Placental pericyte (primary cell): ENCODE results near the gene XKR7. TPM values are rescaled to one million over a fixed set of nuclear protein-coding genes. Genes with fewer than 3 reads are reported as not detected.

Experiments
- small RNA-seq: library from RNA; depleted of rRNA; stranded (forward); fragments of <200 nt; gene quantifications from one replicate; pipeline ENCODE3, GENCODE V24; 2012; ENCODE audit warnings: low replicate concordance
- total RNA-seq: library from RNA; depleted of rRNA; stranded (reverse); fragments of >200 nt; gene quantifications from 2 replicates; pipeline ENCODE4 v1.2.3, GENCODE V29; 2012

The XKR7 gene, protein sequence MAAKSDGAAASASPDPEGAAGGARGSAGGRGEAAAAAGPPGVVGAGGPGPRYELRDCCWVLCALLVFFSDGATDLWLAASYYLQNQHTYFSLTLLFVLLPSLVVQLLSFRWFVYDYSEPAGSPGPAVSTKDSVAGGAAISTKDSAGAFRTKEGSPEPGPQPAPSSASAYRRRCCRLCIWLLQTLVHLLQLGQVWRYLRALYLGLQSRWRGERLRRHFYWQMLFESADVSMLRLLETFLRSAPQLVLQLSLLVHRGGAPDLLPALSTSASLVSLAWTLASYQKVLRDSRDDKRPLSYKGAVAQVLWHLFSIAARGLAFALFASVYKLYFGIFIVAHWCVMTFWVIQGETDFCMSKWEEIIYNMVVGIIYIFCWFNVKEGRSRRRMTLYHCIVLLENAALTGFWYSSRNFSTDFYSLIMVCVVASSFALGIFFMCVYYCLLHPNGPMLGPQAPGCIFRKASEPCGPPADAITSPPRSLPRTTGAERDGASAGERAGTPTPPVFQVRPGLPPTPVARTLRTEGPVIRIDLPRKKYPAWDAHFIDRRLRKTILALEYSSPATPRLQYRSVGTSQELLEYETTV
- total RNA-seq: not detected in 2 replicates

DNA sequence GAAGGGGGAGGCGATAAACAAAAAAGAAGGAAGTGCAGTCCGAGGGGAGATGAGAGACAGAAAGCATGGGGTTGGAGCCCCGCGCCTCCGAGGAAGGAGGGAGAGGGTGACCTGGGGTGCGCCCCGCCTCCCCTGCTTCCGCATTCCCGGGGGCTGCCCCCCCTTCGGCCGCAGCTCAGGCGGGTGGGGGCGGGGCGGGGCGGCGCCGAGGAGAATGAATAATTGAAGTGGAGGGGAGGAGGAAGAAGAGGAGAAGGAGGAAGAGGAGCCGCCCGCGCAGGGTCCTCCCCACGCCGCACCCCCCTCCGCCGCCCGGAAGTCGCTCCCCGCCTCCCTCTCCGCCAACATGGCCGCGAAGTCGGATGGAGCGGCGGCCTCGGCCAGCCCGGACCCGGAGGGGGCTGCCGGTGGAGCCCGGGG is at the start of gene XKR7:
Gene XKR7 (plus strand): TSS at position 322 of the 420 bp plus-strand sequence. CDS start 25 bp downstream, at position 347.

DNA sequence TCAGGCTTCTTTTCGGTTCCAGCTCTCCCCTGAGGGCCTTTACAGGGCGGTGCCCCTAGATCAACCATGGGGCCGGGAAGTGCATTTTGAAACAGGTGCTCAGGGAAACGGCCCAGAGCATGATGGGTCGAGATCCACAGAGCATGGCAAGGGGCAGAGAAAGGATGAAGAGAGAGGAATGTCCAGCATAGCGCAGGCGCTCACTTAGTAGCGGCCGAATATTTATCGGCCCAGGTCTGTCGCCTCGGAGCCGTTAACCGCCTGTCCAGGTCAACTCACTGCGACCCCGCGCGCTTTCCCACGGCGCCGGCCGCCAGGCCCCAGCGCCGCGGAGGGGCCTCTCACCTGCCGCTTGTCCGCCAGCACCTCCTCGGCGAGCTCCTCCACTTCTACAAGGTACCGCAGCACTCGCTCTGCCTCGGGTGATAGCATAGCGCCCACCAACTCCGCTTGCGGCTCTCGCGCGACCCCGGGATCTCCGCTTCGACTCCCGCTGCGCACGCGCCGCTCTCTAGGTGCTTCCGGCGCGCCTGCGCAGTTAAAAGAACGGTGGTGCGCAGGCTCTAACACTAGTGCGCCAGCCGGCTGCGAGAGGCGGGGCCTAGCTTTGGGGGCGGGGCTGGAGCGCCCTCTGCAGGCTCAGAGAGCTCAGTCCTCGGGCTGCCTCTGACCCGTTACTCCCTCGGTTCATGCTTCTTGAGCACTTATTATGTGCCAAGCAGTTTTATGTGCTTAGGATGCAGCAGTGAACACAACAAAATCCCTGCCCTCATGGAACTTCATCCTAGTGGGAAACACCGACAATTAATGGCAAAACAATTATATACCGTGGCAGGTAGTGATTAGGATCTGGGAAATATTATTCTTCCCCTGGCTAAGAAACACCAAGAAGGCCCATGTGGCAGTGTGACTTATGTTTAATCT is 16.2 kb upstream of the XKR7 start, which contains the start of gene PDRG1:
Gene PDRG1 (minus strand): TSS at position 517 of the 924 bp plus-strand sequence. CDS start 85 bp downstream, at position 432.

DNA sequence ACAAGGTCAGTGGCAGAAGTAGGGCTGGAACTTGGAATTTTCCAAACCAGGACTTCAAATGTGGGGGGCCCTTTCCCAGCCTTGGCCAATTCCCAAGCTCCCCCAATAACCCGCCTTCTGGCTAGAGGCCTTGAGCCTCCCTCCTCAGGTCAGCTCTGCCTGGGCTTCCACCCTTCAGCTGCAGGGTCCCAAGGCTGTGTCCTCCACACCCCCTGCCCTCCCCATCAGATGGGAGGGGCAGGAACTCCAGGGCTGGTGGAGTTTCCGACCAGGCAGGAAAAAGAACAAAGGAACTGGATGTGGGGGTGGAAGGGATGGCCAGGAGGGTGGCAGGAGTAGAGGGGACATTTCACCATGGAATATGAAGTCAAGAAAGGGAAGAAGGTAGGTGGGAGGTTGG is 42.1 kb downstream of the XKR7 start, which contains the start of gene CCM2L:
Gene CCM2L (plus strand): TSS at position 338 of the 400 bp plus-strand sequence. CDS start 17 bp downstream, at position 355.

DNA sequence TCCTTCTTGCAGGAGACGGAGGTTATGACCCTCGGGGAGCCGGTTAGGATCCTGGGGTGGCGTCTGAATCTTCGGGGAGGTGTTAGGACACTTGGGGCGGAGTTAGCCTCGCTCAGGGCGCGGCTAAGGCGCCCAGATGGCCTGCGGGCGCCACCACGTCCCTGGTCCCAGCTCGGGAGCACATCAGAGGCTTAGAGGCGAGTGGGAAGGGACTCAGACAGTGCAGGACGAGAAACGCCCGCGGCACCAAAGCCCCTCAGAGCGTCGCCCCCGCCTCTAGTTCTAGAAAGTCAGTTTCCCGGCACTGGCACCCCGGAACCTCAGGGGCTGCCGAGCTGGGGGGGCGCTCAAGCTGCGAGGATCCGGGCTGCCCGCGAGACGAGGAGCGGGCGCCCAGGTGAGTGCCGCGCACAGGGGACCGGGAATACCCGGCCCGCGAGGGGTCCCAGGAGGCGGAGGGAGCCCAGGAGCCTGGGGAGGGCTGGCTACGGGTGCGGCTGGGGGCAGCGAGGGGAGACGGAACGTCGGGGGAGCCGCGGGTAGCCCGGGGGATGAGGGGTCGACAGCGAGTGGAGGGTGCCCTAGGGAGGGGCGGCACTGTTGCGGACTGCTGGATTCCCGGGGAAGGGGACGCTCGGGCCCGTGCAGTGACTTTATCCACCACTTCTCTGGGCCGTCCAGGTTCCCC is 84.3 kb downstream of the XKR7 start, which contains the start of gene HCK:
Gene HCK (plus strand): TSS at position 153 of the 688 bp plus-strand sequence.

Small RNAs within 50 kb of the gene (small RNA-seq; reads per million reads assigned to genes)
- gene RNA5SP481: 0.59 reads per million, percentile 24 among the genes with 10 or more reads in this experiment
- not detected for gene RNA5SP482

Other genes starting within 250 kb of the XKR7 start
- gene BCL2L1, start 245.3 kb upstream of the XKR7 start, total RNA-seq: 111 and 148 TPM in 2 replicates
- 3.1 and 123 TPM in 2 replicates for gene TPX2, start 228.9 kb upstream of the XKR7 start, total RNA-seq
- gene MYLK2, start 148.8 kb upstream of the XKR7 start, total RNA-seq: 0.57 TPM in 1 of 2 replicates, not detected in the other
- gene FOXS1, start 122.5 kb upstream of the XKR7 start, total RNA-seq: 0.22 and 2.0 TPM in 2 replicates
- under 0.01 TPM in 1 of 2 replicates, not detected in the other for gene DUSP15, start 97.6 kb upstream of the XKR7 start, total RNA-seq
- gene TTLL9, start 97.5 kb upstream of the XKR7 start, total RNA-seq: 0.14 TPM in 1 of 2 replicates, not detected in the other
- 2.6 and 4.6 TPM in 2 replicates for gene PDRG1, start 16.1 kb upstream of the XKR7 start, total RNA-seq
- gene CCM2L, start 42.3 kb downstream of the XKR7 start, total RNA-seq: not detected in 2 replicates
- not detected in 2 replicates for gene HCK, start 84.1 kb downstream of the XKR7 start, total RNA-seq
- gene TM9SF4, start 141.6 kb downstream of the XKR7 start, total RNA-seq: 57.4 and 62.6 TPM in 2 replicates
- 5.3 and 6.8 TPM in 2 replicates for gene PLAGL2, start 239.6 kb downstream of the XKR7 start, total RNA-seq
- gene POFUT1, start 239.7 kb downstream of the XKR7 start, total RNA-seq: 43.8 and 61.3 TPM in 2 replicates